HFF-Myc (cell line): ENCODE data around the gene CD52.

Experiments used
- DNase-seq: peaks from one replicate; pipeline ENCODE4 v3.0.0-alpha.2; 2011; ENCODE audit warnings: low read depth; ENCODE audit errors: extremely low read depth
- H3K4me3 ChIP-seq: replicated peaks from 2 replicates; pipeline ENCODE4 v1.5.1; 2011; ENCODE audit warnings: low read depth, mild to moderate bottlenecking, control low read depth, low read length
- TF ChIP-seq, protein P1 (sequence below): IDR thresholded peaks from 2 replicates; pipeline ENCODE4 v1.5.1; 2012; ENCODE audit warnings: mild to moderate bottlenecking, low read depth, low read length, control low read depth; ENCODE audit errors: missing control alignments

The CD52 gene

DNA sequence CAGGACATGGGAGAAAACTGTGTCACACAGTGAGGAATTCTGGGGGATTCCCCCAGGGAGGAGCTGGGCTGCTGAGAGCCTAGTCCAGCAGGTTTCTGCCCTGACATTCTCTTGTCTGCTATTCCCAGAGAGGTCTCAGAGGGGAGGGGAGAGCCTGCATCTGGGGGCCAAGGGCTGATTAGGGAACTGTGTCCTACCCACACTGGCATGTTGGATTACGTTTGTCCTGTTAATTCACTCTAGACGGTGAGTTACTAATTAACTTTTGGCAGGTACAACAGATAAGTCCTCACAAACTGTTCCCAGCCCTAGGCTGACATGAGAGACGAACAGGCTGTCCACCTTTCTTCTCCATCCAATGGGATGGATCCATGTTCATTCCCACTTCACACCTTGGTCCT is 40.5 kb upstream of the CD52 start:
- H3K4me3 ChIP-seq: no peak overlapping the region
- DNase-seq: no peak
- TF ChIP-seq, protein P1, sequence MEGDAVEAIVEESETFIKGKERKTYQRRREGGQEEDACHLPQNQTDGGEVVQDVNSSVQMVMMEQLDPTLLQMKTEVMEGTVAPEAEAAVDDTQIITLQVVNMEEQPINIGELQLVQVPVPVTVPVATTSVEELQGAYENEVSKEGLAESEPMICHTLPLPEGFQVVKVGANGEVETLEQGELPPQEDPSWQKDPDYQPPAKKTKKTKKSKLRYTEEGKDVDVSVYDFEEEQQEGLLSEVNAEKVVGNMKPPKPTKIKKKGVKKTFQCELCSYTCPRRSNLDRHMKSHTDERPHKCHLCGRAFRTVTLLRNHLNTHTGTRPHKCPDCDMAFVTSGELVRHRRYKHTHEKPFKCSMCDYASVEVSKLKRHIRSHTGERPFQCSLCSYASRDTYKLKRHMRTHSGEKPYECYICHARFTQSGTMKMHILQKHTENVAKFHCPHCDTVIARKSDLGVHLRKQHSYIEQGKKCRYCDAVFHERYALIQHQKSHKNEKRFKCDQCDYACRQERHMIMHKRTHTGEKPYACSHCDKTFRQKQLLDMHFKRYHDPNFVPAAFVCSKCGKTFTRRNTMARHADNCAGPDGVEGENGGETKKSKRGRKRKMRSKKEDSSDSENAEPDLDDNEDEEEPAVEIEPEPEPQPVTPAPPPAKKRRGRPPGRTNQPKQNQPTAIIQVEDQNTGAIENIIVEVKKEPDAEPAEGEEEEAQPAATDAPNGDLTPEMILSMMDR: no peak

- TF ChIP-seq, protein P1: no peak
- no peak for DNase-seq
- H3K4me3 ChIP-seq: no peak overlapping the region
Measured at GRCh38 chr1:26277719-26278118, 40.0 kb upstream of the CD52 start.

- TF ChIP-seq, protein P1: no peak
- H3K4me3 ChIP-seq: no peak overlapping the region
- DNase-seq: peak; percentile 63
Measured at GRCh38 chr1:26278303-26278702, 39.5 kb upstream of the CD52 start.

DNA sequence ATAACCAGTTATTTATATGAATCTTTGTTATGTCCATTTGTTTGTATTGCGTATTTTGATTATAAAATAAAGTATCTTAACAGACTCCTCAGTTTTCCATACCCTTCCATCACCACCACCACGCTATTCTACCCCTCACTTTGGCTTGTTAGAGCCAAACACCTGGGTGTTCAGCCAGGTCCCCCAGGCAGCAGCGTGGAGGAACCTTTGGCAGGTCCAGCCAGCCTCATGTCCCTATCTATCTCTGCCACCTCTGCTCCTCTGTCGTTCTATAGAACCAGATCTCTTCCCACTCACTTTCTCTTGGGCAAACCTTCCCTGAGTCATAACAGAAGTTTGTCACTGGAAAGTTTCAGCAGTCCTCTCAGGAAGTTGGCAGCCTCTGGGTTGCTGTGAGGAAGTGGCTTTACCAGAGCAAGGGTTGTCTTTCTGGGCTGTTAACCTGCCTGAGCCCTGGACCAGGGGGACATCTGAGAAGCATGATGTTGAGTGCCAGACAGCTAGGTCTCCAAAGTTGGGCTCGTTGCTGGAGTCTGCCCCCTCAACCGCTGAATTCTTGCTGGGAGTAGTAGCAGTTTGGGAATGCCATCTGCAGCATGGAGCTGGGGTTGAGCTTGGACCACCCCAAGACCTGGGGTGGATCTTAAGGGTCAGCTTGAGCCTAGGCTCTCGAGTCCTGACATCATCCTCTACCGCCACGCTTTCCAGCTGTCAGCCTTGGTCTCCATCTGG is 38.9 kb upstream of the CD52 start:
- TF ChIP-seq, protein P1: no peak
- peak overlapping the region; percentile 69 for H3K4me3 ChIP-seq
- DNase-seq: no peak

DNA sequence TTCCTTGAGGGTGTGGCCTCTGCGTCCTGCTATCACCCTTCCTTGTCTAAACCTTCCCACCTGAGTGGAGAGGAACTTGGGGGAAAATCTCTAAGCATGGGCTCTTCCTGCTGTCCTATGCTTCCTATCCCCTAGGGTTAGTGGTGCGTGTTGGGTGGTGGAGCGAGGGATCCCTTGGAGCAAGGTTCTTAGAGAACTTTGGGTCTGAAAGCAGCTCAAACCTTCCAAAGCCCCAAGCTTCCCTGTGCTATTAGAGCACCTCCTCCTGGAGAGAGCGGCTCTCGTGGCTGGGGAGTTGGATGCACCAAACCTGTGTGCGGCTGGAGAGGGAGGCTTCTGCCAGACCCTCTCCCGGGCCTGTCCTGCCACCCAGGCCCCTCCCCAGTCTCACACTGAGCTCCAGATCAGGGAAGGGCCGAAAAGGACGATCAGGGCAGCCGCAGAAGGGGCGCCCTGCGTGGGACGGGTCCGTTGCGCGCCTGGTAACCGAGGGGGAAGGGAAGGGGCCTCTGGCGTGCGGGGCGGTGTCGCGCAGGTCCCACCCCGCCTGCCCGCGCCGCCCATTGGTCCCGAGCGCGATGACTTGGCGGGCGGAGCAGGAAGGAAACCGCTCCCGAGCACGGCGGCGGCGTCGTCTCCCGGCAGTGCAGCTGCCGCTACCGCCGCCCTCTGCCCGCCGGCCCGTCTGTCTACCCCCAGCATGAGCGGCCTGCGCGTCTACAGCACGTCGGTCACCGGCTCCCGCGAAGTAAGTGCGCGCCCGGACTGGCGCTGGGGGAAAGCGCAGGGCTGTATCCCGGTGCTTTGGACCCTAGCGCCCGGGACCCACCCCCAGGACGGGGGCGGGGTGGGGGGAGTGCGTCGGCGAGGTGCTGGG is 38.1 kb upstream of the CD52 start, which contains the start of gene SH3BGRL3:
TSS of gene SH3BGRL3 (plus strand) at position 631 of the 877 bp plus-strand sequence. CDS start at position 701, 70 bp downstream.
- peak within 1 kb of the TSS; percentile 69 for H3K4me3 ChIP-seq
- no peak for DNase-seq
- TF ChIP-seq, protein P1: peak; percentile 62

DNA sequence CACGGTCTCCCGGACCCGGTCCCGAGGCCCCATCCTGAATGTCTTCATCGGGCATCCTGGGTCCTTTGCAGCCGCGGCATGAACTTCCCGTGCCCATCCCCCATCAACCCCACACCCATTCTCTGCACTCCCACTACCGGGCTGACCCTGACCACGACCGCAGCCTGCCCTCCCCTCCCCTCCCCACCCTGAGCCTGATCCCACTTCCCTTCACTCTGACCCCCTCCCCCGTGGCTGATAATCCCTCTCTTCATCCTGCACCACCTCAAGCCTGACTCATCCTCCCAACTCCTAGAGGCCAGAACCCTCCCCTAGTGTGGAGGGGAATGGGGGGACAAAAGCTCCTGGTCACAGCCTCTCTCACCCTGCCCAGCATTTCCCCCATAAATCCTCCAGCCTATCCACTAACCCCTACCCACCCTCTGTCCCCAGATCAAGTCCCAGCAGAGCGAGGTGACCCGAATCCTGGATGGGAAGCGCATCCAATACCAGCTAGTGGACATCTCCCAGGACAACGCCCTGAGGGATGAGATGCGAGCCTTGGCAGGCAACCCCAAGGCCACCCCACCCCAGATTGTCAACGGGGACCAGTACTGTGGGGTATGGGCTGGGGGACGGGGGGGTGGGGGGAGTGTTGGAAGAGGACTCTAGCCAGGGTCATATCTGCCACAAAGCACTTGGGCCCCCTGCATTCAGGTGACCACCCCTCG is 37.3 kb upstream of the CD52 start:
- DNase-seq: no peak
- TF ChIP-seq, protein P1: no peak
- H3K4me3 ChIP-seq: peak overlapping the region; percentile 69
